HG03439 (cell line): ENCODE measurements around the gene IDI2.

Source experiments
- ATAC-seq: cut with Tn5 transposase; IDR thresholded peaks from one replicate; pipeline ENCODE4 v1.9.1; 2021; ENCODE audit warnings: mild to moderate bottlenecking, moderate library complexity; ENCODE audit not compliant: unreplicated experiment

Gene IDI2

DNA sequence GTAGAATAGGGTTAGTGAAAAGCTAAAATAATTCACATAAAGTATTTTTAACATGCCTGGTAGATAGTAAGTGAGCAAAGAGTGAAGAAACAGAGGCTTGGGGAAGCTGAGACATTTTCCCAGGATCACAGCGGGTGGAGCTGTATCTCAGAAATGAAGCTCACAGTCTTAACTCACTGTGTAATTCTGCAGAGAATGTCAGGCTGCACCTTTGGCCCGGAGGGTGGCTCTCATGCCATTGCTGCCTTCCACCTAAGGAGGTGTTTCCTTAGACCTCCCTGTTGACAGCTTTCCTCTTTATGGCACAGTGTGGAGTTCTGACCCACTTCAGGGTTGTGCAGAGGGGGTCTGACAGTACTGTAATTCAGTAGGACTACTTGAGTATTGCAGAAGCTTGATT, 40.3 kb downstream of the IDI2 start:
- no peak for ATAC-seq

DNA sequence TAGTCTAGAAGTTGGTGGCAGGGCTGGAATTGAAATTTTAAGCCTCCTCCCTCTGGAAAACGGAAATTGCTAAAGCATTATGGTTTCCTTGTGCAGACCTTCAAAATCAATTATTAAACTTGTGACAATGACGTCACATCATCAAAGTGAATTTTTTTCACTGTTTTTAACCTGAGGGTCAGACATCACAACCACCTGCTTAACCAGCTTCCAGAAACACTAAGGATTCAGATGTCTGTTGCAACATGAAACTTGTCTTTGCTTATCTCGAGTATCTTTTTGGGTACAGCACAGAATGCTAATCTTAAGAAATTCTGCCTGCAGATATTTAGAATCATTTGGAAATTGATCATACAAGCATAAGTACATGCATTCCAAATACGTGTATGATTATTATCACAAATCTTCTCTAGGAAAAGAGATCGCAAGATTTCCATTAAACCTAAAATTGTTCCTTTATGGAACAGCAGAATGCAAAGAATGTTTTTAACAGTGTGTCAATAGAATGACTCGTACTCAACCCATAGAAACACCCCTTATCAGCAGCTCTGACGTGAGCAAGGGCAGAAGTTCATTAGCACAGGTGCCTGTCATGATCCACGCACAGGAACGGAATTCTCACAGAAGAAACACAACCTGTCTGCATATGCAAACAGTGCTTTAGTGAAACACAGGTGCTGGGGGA, 41.5 kb downstream of the IDI2 start:
- ATAC-seq, result no peak

DNA sequence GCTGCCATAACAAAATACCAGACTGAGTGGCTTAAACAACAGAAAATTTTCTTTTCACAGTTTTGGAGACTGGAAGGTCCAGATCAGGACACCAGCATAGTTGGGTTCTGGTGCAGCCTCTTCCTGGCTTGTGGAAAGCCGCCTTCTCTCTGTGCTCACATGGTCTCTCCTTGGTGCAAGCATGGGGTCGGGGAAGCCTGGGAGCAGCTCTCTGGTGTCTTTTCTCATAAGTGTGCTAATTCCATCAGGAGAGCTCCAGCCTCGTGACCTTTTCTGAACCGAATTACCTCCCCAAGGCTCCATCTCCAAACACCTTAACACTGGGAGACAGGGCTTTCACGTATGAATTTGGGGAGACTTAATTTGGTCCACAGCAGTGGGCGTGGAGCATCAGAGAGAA, 42.3 kb downstream of the IDI2 start:
- ATAC-seq, result no peak

DNA sequence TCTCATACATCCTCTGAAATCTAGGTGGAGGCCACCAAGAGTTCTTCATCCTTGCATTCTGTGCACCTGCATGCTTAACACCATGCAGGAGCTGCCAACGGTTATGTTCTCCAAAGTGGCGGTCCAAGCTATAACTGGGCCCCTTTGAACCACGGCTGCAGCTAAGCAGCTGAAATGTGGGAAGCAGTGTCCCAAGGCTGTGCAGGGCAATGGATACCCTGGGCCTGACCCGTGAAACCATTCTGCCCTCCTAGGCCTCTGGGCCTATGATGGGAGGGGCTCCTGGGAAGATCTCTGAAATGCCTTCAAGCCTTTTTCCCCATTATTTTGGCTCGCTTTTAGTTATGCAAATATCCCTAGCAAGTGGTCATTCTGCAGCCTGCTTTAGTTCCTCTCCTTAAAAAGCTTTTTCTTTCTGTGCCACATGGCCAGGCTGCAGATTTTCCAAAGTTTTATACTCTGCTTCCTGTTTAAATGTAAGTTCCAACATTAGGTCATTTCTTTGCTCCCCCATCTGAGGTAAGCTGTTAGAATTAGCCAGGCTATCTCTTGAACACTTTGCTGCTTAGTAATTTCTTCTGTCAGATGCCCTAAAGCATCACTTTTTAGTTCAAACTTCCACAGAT, 45.1 kb downstream of the IDI2 start:
- no peak for ATAC-seq

DNA sequence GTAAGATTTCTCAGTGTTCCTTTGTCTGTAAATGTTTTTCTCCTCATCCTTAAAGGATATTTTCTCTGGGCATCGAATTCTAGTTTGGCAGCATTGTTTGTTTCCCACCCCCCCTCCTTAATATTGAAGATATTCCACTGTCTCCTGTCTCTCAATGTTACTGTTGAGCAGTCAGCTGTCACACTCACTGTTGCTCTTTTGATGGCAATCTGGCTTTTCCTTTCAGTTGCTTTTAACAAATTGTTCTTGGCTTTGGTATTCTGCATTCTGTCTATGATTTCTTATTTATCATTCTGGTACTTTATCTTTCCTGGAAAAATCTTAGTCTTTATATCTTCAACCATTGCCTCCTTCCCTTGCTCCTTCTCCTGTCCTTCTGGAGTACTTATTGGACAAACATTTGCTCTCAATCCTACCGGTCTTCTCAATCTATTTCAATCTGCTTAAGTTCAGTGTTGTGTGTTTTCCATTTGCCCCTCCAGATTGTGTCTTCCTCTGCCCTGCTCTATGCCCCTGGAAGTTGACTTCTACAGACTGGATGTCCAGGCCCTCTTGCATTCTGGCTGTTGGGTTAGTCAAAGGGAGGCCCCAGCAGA, 46.7 kb downstream of the IDI2 start:
- ATAC-seq, result no peak

- ATAC-seq, result no peak
Measured at GRCh38 chr10:976316-976715, 49.3 kb downstream of the IDI2 start.

DNA sequence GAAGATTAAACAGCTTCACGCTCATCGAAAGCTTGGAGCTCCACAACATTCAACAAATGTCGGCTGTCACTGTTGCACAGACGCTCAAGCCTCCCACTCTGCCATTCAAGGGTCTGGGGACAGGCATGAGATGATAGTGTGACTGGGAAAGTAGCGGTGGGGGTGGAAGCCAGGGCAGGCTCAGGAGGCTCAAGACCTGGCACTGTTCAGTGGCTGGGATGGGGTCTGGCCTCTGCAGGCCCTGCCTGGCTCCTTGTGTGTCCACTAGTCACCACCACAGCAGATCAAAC, 50.9 kb downstream of the IDI2 start:
- ATAC-seq, result no peak

GRCh38 chr10:974038-974784, 51.4 kb downstream of the IDI2 start:
- ATAC-seq, result no peak

DNA sequence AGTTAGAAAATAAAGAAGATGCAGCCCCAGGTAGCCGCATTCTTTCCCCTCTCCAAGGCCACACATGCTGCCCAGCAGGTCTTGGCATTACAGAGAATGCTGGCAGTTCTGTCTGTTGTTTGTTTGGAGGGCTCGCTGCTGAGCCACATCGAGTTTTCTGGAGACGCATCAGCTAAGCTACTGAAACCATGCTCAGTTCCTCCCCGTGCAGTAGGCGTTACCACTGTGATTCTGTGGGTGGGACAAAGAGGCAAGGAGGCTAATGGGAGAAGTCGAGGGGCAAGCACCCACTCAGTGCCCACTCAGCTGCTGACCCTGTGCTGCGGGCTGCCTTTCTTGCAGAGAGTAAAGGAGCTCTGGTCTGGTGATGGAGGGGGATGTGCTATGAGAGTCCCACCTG, 52.9 kb downstream of the IDI2 start:
- ATAC-seq, result no peak

GRCh38 chr10:971613-972012, 54.0 kb downstream of the IDI2 start:
- no peak for ATAC-seq

DNA sequence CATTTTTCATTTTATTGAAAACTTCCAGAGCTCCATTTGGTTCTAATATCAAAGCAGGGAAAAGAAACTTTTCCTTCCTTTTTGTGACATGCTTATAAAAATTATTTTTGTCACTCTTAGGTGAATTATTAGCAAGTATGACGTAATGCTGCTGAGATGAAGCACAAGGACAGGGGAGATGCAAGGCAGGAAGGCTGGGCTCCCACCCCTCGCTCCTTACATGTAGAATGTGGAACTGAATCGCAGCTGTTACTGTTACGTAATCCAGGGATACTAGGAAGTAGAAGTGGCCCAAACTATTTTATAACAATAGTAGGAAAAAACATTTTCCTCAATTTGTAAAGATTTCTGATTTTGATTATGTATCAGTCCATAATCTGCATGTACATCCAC, 54.5 kb downstream of the IDI2 start:
- ATAC-seq, result no peak

DNA sequence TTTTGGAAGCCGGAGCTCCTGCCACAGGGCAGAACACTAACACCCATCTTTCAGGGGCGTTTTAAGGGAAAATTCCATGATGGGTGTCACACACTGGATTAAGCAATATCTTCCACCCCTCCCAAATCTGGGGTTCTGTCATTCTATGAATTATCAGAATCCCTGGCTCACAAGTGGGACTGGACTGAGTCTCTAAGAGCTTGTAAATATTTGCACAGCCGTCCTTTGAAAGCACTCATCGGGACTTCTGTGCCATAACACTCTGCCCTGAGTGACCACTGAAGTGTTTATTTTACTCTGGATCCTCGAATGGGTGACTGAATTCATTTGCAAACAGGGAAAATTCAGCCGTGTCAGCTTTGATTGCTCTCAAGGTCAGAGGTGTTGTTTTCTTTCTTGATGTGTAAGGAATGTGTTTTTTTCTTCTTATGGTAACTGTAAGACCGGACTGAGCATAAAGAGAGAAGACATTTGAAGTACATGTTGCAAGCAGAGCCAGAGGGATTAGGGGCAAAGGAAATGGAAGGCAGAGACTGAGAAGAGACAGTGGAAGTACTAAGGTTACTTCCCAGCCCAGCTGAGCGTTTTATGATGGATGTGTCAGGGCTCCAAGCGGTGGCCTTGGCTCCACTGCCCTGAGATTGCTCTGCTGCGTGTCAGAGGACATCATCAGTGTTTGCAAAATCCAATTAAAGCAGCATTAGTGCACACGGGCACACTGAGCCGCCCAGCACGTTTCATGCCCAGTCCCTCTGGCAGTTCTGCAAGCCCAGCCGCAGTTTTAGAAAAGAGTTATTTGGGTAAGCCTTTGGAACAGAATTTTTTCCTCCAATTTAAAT, 55.1 kb downstream of the IDI2 start:
- ATAC-seq, result no peak

DNA sequence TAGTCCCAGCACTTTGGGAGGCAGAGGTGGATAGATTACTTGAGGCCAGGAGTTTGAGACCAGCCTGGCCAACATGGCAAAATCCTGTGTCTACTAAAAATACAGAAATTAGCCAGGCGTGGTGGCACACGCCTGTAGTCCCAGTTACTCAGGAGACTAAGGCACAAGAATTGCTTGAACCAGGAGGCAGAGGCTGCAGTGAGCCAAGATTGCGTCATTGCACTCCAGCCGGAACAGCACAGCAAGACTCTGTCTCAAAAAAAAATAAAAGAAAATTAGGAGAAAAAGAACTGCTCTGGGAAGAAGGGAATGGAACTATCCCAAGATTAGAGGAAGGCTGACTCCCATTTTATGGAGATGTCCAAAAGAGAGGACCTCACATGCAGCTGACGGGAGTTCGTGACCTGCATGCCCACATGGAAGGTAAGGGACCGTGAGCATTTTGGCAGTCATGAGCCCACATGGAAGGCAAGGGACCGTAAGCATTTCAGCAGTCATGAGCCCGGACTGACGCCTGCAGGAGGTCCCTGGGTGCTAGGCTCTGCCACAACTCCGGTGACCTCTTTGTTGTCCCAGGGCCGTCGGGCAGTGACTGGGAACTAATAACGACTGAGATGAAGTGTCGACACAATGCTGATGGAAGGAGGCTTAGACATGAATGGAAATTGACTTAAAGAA, 56.0 kb downstream of the IDI2 start:
- ATAC-seq, result no peak
